KOPT-K1 (cell line): Measurements from ENCODE around the gene CASP10.

Experiments
- H3K27ac ChIP-seq: fragments of 200-600 bp; sonication (generic); 2 replicates; pipeline ENCODE4 v1.5.1; 2016; ENCODE audit warnings: antibody characterized with exemption, mild to moderate bottlenecking, low read depth, low read length; ENCODE audit not compliant: poor library complexity, severe bottlenecking
- H3K36me3 ChIP-seq: fragments of 200-600 bp; sonication (generic); 2 replicates; pipeline ENCODE4 v1.5.1; 2017; ENCODE audit warnings: antibody characterized with exemption, mild to moderate bottlenecking, low read length, moderate library complexity; ENCODE audit not compliant: insufficient read depth
- H3K9me3 ChIP-seq: fragments of 200-600 bp; sonication (generic); 2 replicates; pipeline ENCODE4 v1.5.1; 2017; ENCODE audit warnings: antibody characterized with exemption, low read length, mild to moderate bottlenecking; ENCODE audit not compliant: insufficient read depth, poor library complexity, severe bottlenecking

Gene CASP10

GRCh38 chr2:201263779-201264178 lies 80.8 kb downstream of the CASP10 start:
- H3K27ac ChIP-seq, result peak overlapping the region; percentile 69
- H3K9me3 ChIP-seq, result no peaks in the 10 kb centered on the region

GRCh38 chr2:201264472-201265173 lies 81.7 kb downstream of the CASP10 start:
- H3K27ac ChIP-seq, result peak overlapping the region; percentile 69
- H3K9me3 ChIP-seq, result no peaks in the 10 kb centered on the region
- peaks cover 45% of the 10 kb centered on the region for H3K36me3 ChIP-seq

More at GRCh38 chr2:201263779-201264178, 80.8 kb downstream of the CASP10 start:
- H3K36me3 ChIP-seq, result peaks cover 36% of the 10 kb centered on the region

GRCh38 chr2:201266629-201267028 lies 83.7 kb downstream of the CASP10 start:
- no peak overlapping the region for H3K27ac ChIP-seq
- no peaks in the 10 kb centered on the region for H3K9me3 ChIP-seq
- H3K36me3 ChIP-seq, result peaks cover 65% of the 10 kb centered on the region

GRCh38 chr2:201267278-201268030 lies 84.5 kb downstream of the CASP10 start:
- peaks cover 73% of the 10 kb centered on the region for H3K36me3 ChIP-seq
- H3K27ac ChIP-seq, result no peak overlapping the region
- no peaks in the 10 kb centered on the region for H3K9me3 ChIP-seq

- H3K36me3 ChIP-seq, result peaks cover 96% of the 10 kb centered on the region
- no peaks in the 10 kb centered on the region for H3K9me3 ChIP-seq
- H3K27ac ChIP-seq, result no peak overlapping the region
Measured at GRCh38 chr2:201269764-201270163, 86.8 kb downstream of the CASP10 start.

- Histone ChIP-seq H3K27ac (no peak overlapping the region), H3K36me3 (peaks cover 100% of the 10 kb centered on the region), H3K9me3 (no peaks in the 10 kb centered on the region)
Measured at GRCh38 chr2:201270293-201271001, 87.5 kb downstream of the CASP10 start.

GRCh38 chr2:201271917-201272316 lies 89.0 kb downstream of the CASP10 start:
- Histone ChIP-seq H3K9me3 (no peaks in the 10 kb centered on the region), H3K36me3 (peaks cover 100% of the 10 kb centered on the region), H3K27ac (peak overlapping the region; percentile 6)

GRCh38 chr2:201273330-201273983 lies 90.5 kb downstream of the CASP10 start:
- Histone ChIP-seq H3K27ac (no peak overlapping the region), H3K36me3 (peaks cover 100% of the 10 kb centered on the region), H3K9me3 (no peaks in the 10 kb centered on the region)

GRCh38 chr2:201275069-201275468 lies 92.1 kb downstream of the CASP10 start:
- no peak overlapping the region for H3K27ac ChIP-seq
- H3K9me3 ChIP-seq, result peaks cover 7% of the 10 kb centered on the region
- peaks cover 100% of the 10 kb centered on the region for H3K36me3 ChIP-seq

GRCh38 chr2:201275990-201276389 lies 93.0 kb downstream of the CASP10 start:
- peaks cover 100% of the 10 kb centered on the region for H3K36me3 ChIP-seq
- H3K27ac ChIP-seq, result no peak overlapping the region
- peaks cover 14% of the 10 kb centered on the region for H3K9me3 ChIP-seq

- H3K9me3 ChIP-seq, result peaks cover 14% of the 10 kb centered on the region
- H3K36me3 ChIP-seq, result peaks cover 100% of the 10 kb centered on the region
- H3K27ac ChIP-seq, result no peak overlapping the region
Measured at GRCh38 chr2:201276511-201276910, 93.6 kb downstream of the CASP10 start.
